Measurements from ENCODE around the gene WBP2. TPM values are rescaled to one million over a fixed set of nuclear protein-coding genes. Genes with fewer than 3 reads are reported as not detected.

WBP2 gene
- total RNA-seq, 2 experiments from 2014 or later, result 29.9 to 117 TPM

GRCh38 chr17:75836605-75837004, 18.5 kb downstream of the WBP2 start:
- Histone ChIP-seq H3K4me1 (ENCODE audit: insufficient read depth, low read length, poor library complexity, severe bottlenecking) (peaks cover 15% of the 10 kb centered on the region), H3K79me2 (ENCODE audit: insufficient read depth, low read depth, low read length) (no peaks in the 10 kb centered on the region), H3K9me3 (ENCODE audit: low read length) (no peaks in the 10 kb centered on the region), H3K36me3 (ENCODE audit: insufficient read depth, low read length) (no peaks in the 10 kb centered on the region), H4K20me1 (ENCODE audit: insufficient read depth, low read length) (no peaks in the 10 kb centered on the region), H2AFZ (ENCODE audit: low read length) (no peak overlapping the region), H3K4me3 (ENCODE audit: low read depth, low read length, poor library complexity, severe bottlenecking) (no peak overlapping the region), H3K27ac (ENCODE audit: low read depth, low read length, poor library complexity, severe bottlenecking) (no peak overlapping the region), H3K4me2 (ENCODE audit: low read length) (no peak overlapping the region), H3K9me2 (ENCODE audit: insufficient read depth, low read length) (no peaks in the 10 kb centered on the region)
- TF ChIP-seq EZH2phosphoT487 (IDR thresholded peaks at IDR 0.05; ENCODE audit: borderline replicate concordance, low read depth, low read length), result no peak
- no peak for TF ChIP-seq CTCF (conservative IDR thresholded peaks at IDR 0.05; ENCODE audit: low read length)
- intact Hi-C loops (cut with micrococcal nuclease; ENCODE audit: unreplicated experiment), result no loop called here
- DNase-seq (ENCODE audit: low spot score), result no peak
- ChIA-PET POLR2A (interaction anchor here (0.5 to 0.6 kb wide), 2 partner anchors 22 to 49 kb away, joined by 3 to 6 read pairs; no protein-coding TSS in a partner anchor), CTCF (ENCODE audit: unreplicated experiment) (interaction anchor here (0.6 to 0.9 kb wide), 2 partner anchors 10 to 531 kb away, joined by 3 read pairs; no protein-coding TSS in a partner anchor)
- no TSS peak for BruUV-seq (replicated peaks)

GRCh38 chr17:75835654-75835987, 19.5 kb downstream of the WBP2 start:
- no peak overlapping the region for H2AFZ ChIP-seq (ENCODE audit: low read length)
- H3K9me3 ChIP-seq (ENCODE audit: low read length), result no peaks in the 10 kb centered on the region
- no TSS peak for BruUV-seq (replicated peaks)
- H3K4me2 ChIP-seq (ENCODE audit: low read length), result no peak overlapping the region
- H3K79me2 ChIP-seq (ENCODE audit: insufficient read depth, low read depth, low read length), result no peaks in the 10 kb centered on the region
- ChIA-PET CTCF (ENCODE audit: unreplicated experiment) (no interaction called here), POLR2A (interaction anchor here (0.5 to 0.6 kb wide), 2 partner anchors 163 to 230 kb away, joined by 3 read pairs; no protein-coding TSS in a partner anchor)
- no peaks in the 10 kb centered on the region for H3K36me3 ChIP-seq (ENCODE audit: insufficient read depth, low read length)
- H3K27ac ChIP-seq (ENCODE audit: low read depth, low read length, poor library complexity, severe bottlenecking), result no peak overlapping the region
- TF ChIP-seq CTCF (conservative IDR thresholded peaks at IDR 0.05; ENCODE audit: low read length) (no peak), EZH2phosphoT487 (IDR thresholded peaks at IDR 0.05; ENCODE audit: borderline replicate concordance, low read depth, low read length) (no peak)
- H3K4me3 ChIP-seq (ENCODE audit: low read depth, low read length, poor library complexity, severe bottlenecking), result no peak overlapping the region
- intact Hi-C loops (cut with micrococcal nuclease; ENCODE audit: unreplicated experiment), result no loop called here
- H4K20me1 ChIP-seq (ENCODE audit: insufficient read depth, low read length), result no peaks in the 10 kb centered on the region
- H3K4me1 ChIP-seq (ENCODE audit: insufficient read depth, low read length, poor library complexity, severe bottlenecking), result peaks cover 15% of the 10 kb centered on the region
- DNase-seq (ENCODE audit: low spot score), result no peak
- H3K9me2 ChIP-seq (ENCODE audit: insufficient read depth, low read length), result no peaks in the 10 kb centered on the region

GRCh38 chr17:75834928-75835653, 20.0 kb downstream of the WBP2 start:
- no peak overlapping the region for H3K27ac ChIP-seq (ENCODE audit: low read depth, low read length, poor library complexity, severe bottlenecking)
- H3K36me3 ChIP-seq (ENCODE audit: insufficient read depth, low read length), result no peaks in the 10 kb centered on the region

More at GRCh38 chr17:75834928-75835653, 20.0 kb downstream of the WBP2 start:
- Histone ChIP-seq H3K4me1 (ENCODE audit: insufficient read depth, low read length, poor library complexity, severe bottlenecking) (peaks cover 15% of the 10 kb centered on the region), H3K9me2 (ENCODE audit: insufficient read depth, low read length) (no peaks in the 10 kb centered on the region), H3K9me3 (ENCODE audit: low read length) (no peaks in the 10 kb centered on the region), H3K4me3 (ENCODE audit: low read depth, low read length, poor library complexity, severe bottlenecking) (no peak overlapping the region), H3K79me2 (ENCODE audit: insufficient read depth, low read depth, low read length) (no peaks in the 10 kb centered on the region), H4K20me1 (ENCODE audit: insufficient read depth, low read length) (no peaks in the 10 kb centered on the region), H3K4me2 (ENCODE audit: low read length) (no peak overlapping the region), H2AFZ (ENCODE audit: low read length) (no peak overlapping the region)
- TF ChIP-seq CTCF (conservative IDR thresholded peaks at IDR 0.05; ENCODE audit: low read length) (no peak), EZH2phosphoT487 (IDR thresholded peaks at IDR 0.05; ENCODE audit: borderline replicate concordance, low read depth, low read length) (no peak)
- intact Hi-C loops (cut with micrococcal nuclease; ENCODE audit: unreplicated experiment), result no loop called here
- no peak for DNase-seq (ENCODE audit: low spot score)
- ChIA-PET CTCF (ENCODE audit: unreplicated experiment) (no interaction called here), POLR2A (interaction anchor here (0.5 to 0.6 kb wide), 2 partner anchors 163 to 229 kb away, joined by 3 read pairs; no protein-coding TSS in a partner anchor)
- BruUV-seq (replicated peaks), result no TSS peak

Measured in OCI-LY7 (cell line).